HG03066 (cell line): ENCODE data around the gene GRIN2C.

Source experiments
- ATAC-seq: cut with Tn5 transposase; IDR thresholded peaks from one replicate; pipeline ENCODE4 v1.9.1; 2021; ENCODE audit warnings: low read depth; ENCODE audit not compliant: unreplicated experiment

The GRIN2C gene

DNA sequence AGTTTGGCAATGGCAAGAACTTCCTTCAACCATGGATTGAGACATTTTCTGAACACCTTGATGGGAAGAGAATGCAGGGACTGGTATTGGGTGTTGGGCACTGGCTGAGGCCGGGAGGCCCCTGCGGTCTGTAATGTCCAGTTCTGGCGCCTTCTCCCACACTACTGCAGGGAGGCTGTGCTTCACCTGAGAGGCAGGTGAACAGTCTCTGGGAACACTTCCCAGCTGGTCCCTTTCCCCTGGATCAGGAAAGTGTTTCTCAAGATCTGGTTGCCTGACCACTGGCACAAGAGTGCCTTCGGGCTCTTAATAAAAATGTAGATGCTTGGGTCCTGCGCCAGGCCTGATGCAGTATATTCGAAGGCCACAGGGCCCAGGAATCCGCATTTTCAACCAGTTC is 55.0 kb downstream of the GRIN2C start:
- ATAC-seq, result no peak

DNA sequence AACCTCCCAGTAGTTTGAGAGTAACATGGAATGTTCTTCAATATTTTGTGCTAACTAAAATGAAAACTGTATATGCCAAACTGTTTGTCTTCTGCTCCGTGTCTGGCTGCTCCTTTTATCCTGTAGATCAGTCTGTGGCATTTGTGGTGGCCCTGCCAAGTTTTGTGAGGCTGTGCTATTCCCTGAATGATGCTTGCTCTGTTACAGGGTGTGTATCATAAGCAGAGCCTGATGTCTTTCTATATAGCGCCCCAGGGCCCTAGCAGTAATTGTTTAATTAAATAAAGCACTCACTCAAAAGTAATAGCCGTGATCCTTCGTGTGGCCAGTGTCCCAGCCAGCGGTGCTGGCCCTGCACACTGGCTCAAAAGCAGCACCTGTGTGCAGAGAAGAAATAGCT is 55.7 kb downstream of the GRIN2C start:
- no peak for ATAC-seq

DNA sequence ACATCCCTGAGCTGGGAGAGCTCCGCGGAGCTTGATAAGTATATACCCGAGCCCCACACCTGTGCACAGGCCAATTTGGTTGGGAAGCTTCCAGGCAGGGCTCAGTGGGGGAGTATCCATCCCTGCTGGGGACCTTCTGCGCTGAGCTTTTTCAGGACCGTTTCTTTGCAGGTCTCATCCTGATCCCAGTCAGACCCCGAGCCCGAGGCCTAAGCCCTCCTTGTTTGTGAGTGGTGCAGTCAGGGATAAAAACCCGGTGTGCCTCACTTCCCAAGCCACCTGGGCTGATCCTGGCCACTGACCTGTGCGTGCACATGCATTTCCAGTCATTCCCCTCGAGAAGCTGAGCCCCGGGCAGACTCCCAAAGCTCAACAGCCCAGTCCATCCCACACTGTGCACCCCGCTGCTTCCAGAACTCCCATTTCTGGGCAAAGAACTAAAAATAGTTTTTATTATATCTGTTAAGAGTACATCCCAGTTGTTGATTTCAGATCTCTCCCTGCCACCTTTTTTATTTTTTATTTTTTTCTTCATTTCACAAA is 56.2 kb downstream of the GRIN2C start:
- ATAC-seq, result no peak

DNA sequence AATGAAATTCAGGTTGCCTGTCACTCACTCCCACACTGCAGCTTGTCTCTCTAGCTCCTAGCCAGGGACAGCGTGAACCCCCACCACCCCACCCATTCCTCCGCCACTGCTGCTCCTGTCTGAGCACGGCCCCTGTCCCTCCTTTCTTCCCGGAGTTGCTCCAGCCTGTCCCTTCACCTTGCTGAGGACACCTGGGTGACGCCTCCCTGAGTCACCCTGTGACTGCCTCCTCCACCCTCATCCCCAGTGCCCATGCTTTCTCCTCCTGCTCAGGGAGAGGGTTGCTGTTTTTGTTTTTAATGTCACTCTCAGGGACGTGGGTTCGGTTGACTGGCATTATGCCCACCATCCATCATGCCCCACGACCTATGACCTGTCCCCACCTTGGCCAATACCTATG is 57.8 kb downstream of the GRIN2C start:
- no peak for ATAC-seq

DNA sequence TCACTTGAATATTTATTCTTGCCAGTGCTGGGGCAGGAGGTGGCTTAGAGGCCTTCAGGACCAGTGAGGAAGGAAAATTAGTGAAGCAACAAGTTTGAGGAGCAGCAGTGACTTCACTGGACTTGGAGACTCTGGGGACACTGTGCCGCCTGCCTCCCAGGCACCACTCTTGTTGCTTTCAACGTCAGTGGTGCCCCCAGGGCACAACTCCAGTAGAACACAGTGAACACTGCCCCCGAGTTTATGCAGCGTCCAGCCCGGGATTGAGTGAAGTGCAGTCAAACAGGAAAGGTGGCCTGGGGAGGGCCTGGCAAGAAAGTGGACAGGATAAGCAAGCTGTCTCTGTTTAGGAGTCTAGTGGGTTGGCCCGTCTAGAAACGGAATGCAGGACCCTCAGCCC is 59.2 kb downstream of the GRIN2C start:
- no peak for ATAC-seq

DNA sequence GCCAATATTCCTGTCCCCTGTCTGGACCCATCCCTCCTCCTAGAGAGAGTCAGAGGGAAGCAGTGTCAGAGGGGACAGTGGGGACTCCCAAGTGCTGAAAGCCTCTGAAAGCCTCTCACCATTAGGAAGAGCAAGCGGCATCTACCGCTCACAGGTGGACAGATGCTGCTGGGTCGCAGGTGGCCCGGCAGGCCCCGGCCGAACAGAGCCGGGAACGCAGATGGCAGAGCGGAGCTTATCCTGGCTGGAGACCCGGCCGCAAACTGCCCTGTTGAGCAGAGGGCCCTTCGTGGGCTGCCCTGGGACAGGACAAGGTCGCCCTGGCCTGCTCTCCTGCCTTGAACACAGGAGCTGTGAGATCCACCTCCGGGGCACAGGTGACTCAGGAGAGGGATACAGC is 60.6 kb downstream of the GRIN2C start:
- no peak for ATAC-seq

DNA sequence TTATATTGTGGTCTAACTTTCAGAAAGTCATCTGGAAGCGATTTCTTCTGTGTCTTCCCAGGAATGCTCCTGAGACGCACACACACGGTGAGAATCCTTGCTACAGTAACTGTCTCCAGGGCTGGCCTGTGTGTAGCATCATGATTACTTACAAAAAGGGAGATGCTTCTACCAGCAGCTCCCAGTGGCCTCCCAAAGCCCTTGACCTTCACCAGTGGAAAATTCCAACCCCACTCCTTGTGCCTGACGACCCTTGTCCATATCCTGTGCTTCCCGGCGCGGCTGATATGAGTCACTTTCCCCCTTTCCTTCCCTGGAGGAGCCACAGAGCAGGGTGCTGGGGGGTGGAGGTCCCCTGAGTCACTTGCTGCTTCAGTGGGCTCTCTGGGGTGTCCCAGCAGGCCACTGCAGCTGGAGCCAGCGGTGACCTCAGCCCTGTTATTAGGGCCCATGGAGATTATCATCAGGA is 61.4 kb downstream of the GRIN2C start:
- ATAC-seq, result no peak

DNA sequence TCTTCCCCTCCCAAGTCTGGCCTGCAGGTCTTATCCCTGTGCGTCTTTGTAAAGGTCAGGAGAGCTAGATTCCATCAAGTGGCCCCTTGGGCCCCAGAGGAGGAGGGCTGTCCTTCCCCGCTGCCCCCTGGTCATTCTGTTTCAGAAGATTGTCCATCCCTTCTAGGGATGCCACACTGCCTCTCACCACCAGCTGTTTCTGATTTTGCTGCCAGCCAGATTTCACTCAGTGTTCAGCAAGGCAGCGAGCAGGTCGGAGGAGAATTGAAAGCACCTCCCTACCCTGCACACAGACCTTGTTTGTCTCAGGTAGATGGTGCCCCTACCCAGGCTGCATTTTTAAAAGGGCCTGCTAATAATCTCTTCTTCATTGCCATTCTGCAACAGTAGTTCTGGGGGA is 61.9 kb downstream of the GRIN2C start:
- no peak for ATAC-seq

DNA sequence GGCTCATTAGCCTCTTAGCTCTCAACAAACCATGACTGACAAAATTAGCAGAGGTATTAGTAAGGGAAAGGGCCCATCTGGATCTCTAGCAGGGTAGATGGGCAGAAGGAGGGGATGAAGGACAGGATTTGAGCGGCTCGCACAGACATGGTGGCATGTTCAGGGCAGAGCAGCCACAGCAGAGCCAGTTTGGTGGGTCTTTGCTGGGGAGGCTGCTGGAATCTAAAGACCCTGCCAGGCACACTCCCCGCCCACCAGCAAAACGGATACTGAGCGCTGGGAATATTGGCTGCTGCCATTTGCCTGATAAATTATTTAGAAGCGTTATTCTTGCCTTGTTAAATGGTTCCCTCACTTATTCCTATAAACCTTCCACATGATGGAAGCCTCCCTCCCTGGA is 62.8 kb downstream of the GRIN2C start:
- no peak for ATAC-seq

DNA sequence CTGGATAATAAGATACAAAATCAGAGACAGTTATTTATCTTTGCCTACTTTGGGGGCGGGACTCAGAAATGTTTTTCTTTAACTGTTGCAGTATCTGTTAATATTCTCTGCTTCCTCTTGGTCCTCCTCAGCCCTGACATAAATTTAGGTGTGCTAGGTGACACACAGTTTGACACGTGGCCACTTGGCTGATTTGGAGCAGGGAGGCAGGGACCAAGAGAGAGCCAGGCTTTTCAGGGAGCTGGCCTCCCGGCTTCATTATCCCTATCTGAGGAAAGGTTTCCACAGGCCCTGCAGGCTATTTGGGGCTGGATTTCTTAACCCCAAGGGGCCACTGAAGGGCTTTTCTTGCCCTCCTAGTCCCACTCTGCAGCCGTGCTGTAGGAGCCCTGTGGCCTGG is 63.5 kb downstream of the GRIN2C start:
- no peak for ATAC-seq

DNA sequence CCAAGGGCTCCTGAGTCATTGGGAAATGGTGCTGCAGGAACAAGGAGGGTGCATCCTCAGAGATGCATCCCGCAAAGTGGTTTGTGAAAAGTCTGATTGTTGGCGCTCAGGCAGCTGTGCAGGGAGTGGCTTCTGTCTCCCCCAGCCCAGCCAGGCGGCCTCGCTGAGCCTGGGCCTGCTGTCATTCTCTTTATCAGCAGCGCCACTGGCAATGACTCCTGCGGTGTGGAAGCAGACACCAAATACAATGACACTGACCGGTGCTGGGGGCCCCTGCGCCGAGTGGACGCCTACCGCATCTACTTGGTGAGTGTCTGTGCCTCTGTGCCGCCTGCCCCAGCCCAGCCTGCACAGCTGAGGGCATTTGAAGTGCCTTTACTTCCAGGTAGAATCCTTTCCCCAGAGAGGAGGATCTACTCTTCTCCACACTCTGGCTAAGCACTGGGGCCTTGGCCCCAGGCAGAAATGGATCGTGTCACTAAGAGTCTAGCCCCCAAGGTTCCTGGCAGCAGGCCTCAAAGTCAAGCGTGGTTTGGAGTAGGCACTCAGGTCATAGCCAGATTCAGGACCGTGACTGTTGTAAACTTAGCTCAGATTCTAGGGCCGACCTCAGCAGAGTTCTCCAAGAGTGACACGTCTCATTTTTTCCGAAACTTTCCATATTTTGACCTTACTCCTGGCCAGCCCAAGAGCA is 64.2 kb downstream of the GRIN2C start:
- no peak for ATAC-seq

DNA sequence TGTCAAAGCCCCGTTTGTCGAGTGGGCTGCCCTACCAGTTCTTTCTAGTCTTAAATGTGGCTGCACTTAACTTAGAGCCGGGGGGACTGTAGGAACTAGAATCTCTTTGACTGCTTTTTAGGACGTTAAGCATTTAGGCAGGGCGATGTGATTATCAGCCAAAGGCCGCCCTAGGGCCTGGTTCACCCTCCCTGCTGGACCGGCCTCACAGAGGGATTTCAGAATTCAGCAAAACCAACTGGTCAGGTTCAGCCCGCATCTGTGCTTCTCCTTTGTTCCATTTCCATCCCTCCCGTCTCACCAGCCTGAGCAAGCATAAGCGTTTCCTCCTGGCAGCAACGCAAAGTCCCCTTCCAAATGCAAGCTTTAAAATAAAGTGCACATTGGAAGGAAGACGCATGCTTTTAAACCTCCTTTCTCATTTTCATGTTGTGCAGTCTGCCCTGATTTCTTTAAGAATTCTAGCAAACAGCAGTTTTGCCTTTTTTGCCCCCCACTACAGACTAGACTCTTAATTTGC is 67.0 kb downstream of the GRIN2C start:
- no peak for ATAC-seq
